HCT116 (cell line): ENCODE results near the gene CD1C. TPM values are rescaled to one million over a fixed set of nuclear protein-coding genes. Genes with fewer than 3 reads are reported as not detected.

Experiments
- ATAC-seq: fragments of 200-7000 bp; cut with Tn5 transposase; 2 replicates; pipeline ENCODE4 v1.9.1; 2020; ENCODE audit warnings: mild to moderate bottlenecking, moderate library complexity
- BruUV-seq: library from RNA; stranded (reverse); fragments of 400-500 nt; replicated peaks from 2 replicates; lab custom pipeline; 2021; lab: Mats Ljungman, UMichigan
- CTCF ChIA-PET: fragments of 300-600 bp; sonication (Branson Sonifier 250); formaldehyde crosslinking; loops from one replicate; lab custom pipeline; 2021; ENCODE audit warnings: antibody characterized with exemption; lab: Charles Lee
- POLR2A ChIA-PET: fragments of 300-600, 350-600 bp; sonication (Branson Sonifier 250); formaldehyde crosslinking; loops from one replicate; lab custom pipeline; 2021; ENCODE audit warnings: antibody characterized with exemption; lab: Charles Lee
- RAD21 ChIA-PET, 2 experiments: fragments of 300-600 bp; sonication (Branson Sonifier 250); formaldehyde crosslinking; loops; one replicate each; lab custom pipeline; 2023; ENCODE audit warnings: low total read pairs in 2 of 2; ENCODE audit not compliant: uncharacterized antibody in 2 of 2, unreplicated experiment in 2 of 2, low non-redundant PET in 1 of 2; lab: Charles Lee
- DNase-seq: peaks from one replicate; pipeline ENCODE4 v3.0.0-alpha.2; 2010; ENCODE audit warnings: low read depth, low spot score
- H2AFZ ChIP-seq: fragments of 200-600 bp; shearing (Covaris generic), sonication (generic); 2 replicates; pipeline ENCODE4 v1.6.1; 2017; ENCODE audit warnings: low read depth, mixed run types, mixed read lengths, antibody characterized with exemption, low read length; ENCODE audit not compliant: poor library complexity, severe bottlenecking
- H3K27ac ChIP-seq: 2 replicates; pipeline ENCODE4 v1.5.1; 2012; ENCODE audit warnings: low read depth, low read length
- H3K27me3 ChIP-seq: fragments of 200-600 bp; sonication (generic); 2 replicates; pipeline ENCODE4 v1.6.1; 2016; ENCODE audit warnings: mixed run types, low read length, mixed read lengths; ENCODE audit not compliant: insufficient read depth
- H3K36me3 ChIP-seq, 2 experiments: fragments of 200-500 bp in 1 of 2; fragments of 200-600 bp in 1 of 2; sonication (Bioruptor generic) in 1 of 2; sonication (generic) in 1 of 2; 2 replicates each; pipeline versions ENCODE4 v1.5.1 to v1.6.1; 2014 to 2016; ENCODE audit warnings: low read length in 2 of 2, inconsistent platforms in 1 of 2, mixed read lengths in 1 of 2, mixed run types in 1 of 2; ENCODE audit not compliant: insufficient read depth in 2 of 2, control insufficient read depth in 1 of 2
- H3K4me1 ChIP-seq, 2 experiments: fragments of 200-600 bp in 1 of 2; sonication (generic) in 1 of 2; 2 replicates each; pipeline versions ENCODE4 v1.5.1 to v1.6.1; 2012 to 2017; ENCODE audit warnings: low read length in 2 of 2, inconsistent platforms in 1 of 2, mild to moderate bottlenecking in 1 of 2, mixed read lengths in 1 of 2, mixed run types in 1 of 2, moderate library complexity in 1 of 2; ENCODE audit not compliant: insufficient read depth in 2 of 2, control insufficient read depth in 1 of 2
- H3K4me2 ChIP-seq: fragments of 200-600 bp; sonication (generic); 2 replicates; pipeline ENCODE4 v1.6.1; 2017; ENCODE audit warnings: mixed run types, low read length, mixed read lengths
- H3K4me3 ChIP-seq, 2 experiments: fragments of 200-600 bp in 1 of 2; sonication (generic) in 1 of 2; replicated peaks in 1 of 2; 2 replicates each; pipeline ENCODE4 v1.5.1; 2011 to 2016; ENCODE audit warnings: low read length in 2 of 2, control low read depth in 1 of 2, low read depth in 1 of 2, mild to moderate bottlenecking in 1 of 2, mixed read lengths in 1 of 2, mixed run types in 1 of 2
- H3K79me2 ChIP-seq: fragments of 200-600 bp; sonication (generic); 2 replicates; pipeline ENCODE4 v1.6.1; 2017; ENCODE audit warnings: mild to moderate bottlenecking, mixed run types, low read length, moderate library complexity, mixed read lengths; ENCODE audit not compliant: insufficient read depth
- H3K9ac ChIP-seq: fragments of 200-600 bp; sonication (generic); 2 replicates; pipeline ENCODE4 v1.6.1; 2016; ENCODE audit warnings: low read length, mixed read lengths
- H3K9me2 ChIP-seq: fragments of 200-600 bp; sonication (generic), shearing (Covaris generic); 2 replicates; pipeline ENCODE4 v1.6.1; 2017; ENCODE audit warnings: mixed run types, mild to moderate bottlenecking, moderate library complexity; ENCODE audit not compliant: insufficient read depth
- H3K9me3 ChIP-seq, 2 experiments: fragments of 200-500 bp in 1 of 2; fragments of 200-600 bp in 1 of 2; sonication (Bioruptor generic) in 1 of 2; sonication (generic) in 1 of 2; 2 replicates each; pipeline ENCODE4 v1.6.1; 2014 to 2017; ENCODE audit warnings: low read length in 2 of 2, mixed read lengths in 2 of 2, inconsistent platforms in 1 of 2, low read depth in 1 of 2, mild to moderate bottlenecking in 1 of 2, mixed run types in 1 of 2, moderate library complexity in 1 of 2; ENCODE audit not compliant: control insufficient read depth in 1 of 2, insufficient read depth in 1 of 2
- H4K20me1 ChIP-seq: fragments of 200-600 bp; sonication (generic), shearing (Covaris generic); 2 replicates; pipeline ENCODE4 v1.6.1; 2017; ENCODE audit warnings: mixed run types, mild to moderate bottlenecking, moderate library complexity; ENCODE audit not compliant: insufficient read depth
- CBX3 ChIP-seq: IDR thresholded peaks from 2 replicates; pipeline ENCODE4 v1.6.1; 2012; ENCODE audit warnings: low read depth
- SIN3A ChIP-seq: IDR thresholded peaks from 2 replicates; pipeline ENCODE4 v1.6.1; 2012; ENCODE audit warnings: low read depth
- SP1 ChIP-seq: IDR thresholded peaks from 2 replicates; pipeline ENCODE4 v1.6.1; 2012; ENCODE audit warnings: low read depth
- intact Hi-C: fragments of 100-400 bp; cut with micrococcal nuclease; formaldehyde crosslinking; loops from 2 replicates; pipeline ENCODE4 v1.10.0; 2022
- total RNA-seq: library from RNA; stranded (reverse); gene quantifications from one replicate; pipeline ENCODE4 v1.2.1, GENCODE V29; 2021; ENCODE audit not compliant: unreplicated experiment
- TF ChIP-seq, protein P1 (sequence below), 3 experiments: fragments of 200-600 bp in 1 of 3; sonication (generic) in 1 of 3; IDR thresholded peaks in 2 of 3; conservative IDR thresholded peaks in 1 of 3; 2 replicates each; pipeline ENCODE4 v1.5.1; 2012 to 2017; ENCODE audit warnings: low read depth in 2 of 3, low read length in 2 of 3, antibody characterized with exemption in 1 of 3, borderline replicate concordance in 1 of 3, control low read depth in 1 of 3, mild to moderate bottlenecking in 1 of 3, mixed read lengths in 1 of 3, mixed run types in 1 of 3, moderate library complexity in 1 of 3; ENCODE audit not compliant: insufficient read depth in 1 of 3
- TF ChIP-seq, protein P2 (sequence below): IDR thresholded peaks from 2 replicates; pipeline ENCODE4 v1.6.1; 2012
- TF ChIP-seq, protein P3 (sequence below): IDR thresholded peaks from 2 replicates; pipeline ENCODE4 v1.6.1; 2012; ENCODE audit warnings: low read depth

The CD1C gene
- total RNA-seq, 1 experiment from 2014 or later = not detected

DNA sequence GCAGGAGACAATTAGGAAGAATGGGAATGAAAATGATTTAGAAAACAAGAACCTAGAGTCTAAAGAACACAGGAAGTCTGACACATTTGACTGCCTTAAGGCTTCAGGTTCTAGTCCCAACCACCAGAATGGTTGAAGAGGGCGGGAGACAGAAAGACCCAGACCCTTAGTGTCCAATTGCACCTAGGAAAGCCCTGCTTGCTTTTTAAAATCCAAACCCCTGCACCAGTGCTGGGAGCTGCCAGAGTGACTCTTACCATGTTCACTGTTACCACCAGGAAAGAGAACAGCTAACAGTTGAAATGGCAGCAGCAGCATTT lies 41.3 kb downstream of the CD1C start:
- Histone ChIP-seq H3K36me3 (no peaks in the 10 kb centered on the region), H3K9me3 (no peaks in the 10 kb centered on the region), H3K79me2 (no peaks in the 10 kb centered on the region), H3K9me2 (no peaks in the 10 kb centered on the region), H3K27ac (no peak overlapping the region), H3K9ac (no peak overlapping the region), H3K4me3 (no peak overlapping the region), H3K4me2 (no peak overlapping the region), H2AFZ (no peak overlapping the region), H3K4me1 (no peaks in the 10 kb centered on the region), H3K27me3 (peaks cover 16% of the 10 kb centered on the region; the same call in 1 of the 2 replicates)
- ATAC-seq (no peak), DNase-seq (no peak)
- CTCF ChIA-PET = no interaction called here
- POLR2A ChIA-PET = no interaction called here
- BruUV-seq = no TSS peak
- intact Hi-C loops = no loop called here
- RAD21 ChIA-PET = no interaction called here
- TF ChIP-seq CBX3 (no peak), SP1 (no peak), SIN3A (no peak)
- TF ChIP-seq, protein P1, sequence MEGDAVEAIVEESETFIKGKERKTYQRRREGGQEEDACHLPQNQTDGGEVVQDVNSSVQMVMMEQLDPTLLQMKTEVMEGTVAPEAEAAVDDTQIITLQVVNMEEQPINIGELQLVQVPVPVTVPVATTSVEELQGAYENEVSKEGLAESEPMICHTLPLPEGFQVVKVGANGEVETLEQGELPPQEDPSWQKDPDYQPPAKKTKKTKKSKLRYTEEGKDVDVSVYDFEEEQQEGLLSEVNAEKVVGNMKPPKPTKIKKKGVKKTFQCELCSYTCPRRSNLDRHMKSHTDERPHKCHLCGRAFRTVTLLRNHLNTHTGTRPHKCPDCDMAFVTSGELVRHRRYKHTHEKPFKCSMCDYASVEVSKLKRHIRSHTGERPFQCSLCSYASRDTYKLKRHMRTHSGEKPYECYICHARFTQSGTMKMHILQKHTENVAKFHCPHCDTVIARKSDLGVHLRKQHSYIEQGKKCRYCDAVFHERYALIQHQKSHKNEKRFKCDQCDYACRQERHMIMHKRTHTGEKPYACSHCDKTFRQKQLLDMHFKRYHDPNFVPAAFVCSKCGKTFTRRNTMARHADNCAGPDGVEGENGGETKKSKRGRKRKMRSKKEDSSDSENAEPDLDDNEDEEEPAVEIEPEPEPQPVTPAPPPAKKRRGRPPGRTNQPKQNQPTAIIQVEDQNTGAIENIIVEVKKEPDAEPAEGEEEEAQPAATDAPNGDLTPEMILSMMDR (IDR thresholded peaks at IDR 0.05 in 2 of 3, conservative IDR thresholded peaks at IDR 0.05 in 1 of 3; ENCODE audit: borderline replicate concordance in 1 of 3, insufficient read depth in 1 of 3, low read depth in 2 of 3, low read length in 2 of 3) = no peak
- TF ChIP-seq, protein P2, sequence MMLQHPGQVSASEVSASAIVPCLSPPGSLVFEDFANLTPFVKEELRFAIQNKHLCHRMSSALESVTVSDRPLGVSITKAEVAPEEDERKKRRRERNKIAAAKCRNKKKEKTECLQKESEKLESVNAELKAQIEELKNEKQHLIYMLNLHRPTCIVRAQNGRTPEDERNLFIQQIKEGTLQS = no peak
- TF ChIP-seq, protein P3, sequence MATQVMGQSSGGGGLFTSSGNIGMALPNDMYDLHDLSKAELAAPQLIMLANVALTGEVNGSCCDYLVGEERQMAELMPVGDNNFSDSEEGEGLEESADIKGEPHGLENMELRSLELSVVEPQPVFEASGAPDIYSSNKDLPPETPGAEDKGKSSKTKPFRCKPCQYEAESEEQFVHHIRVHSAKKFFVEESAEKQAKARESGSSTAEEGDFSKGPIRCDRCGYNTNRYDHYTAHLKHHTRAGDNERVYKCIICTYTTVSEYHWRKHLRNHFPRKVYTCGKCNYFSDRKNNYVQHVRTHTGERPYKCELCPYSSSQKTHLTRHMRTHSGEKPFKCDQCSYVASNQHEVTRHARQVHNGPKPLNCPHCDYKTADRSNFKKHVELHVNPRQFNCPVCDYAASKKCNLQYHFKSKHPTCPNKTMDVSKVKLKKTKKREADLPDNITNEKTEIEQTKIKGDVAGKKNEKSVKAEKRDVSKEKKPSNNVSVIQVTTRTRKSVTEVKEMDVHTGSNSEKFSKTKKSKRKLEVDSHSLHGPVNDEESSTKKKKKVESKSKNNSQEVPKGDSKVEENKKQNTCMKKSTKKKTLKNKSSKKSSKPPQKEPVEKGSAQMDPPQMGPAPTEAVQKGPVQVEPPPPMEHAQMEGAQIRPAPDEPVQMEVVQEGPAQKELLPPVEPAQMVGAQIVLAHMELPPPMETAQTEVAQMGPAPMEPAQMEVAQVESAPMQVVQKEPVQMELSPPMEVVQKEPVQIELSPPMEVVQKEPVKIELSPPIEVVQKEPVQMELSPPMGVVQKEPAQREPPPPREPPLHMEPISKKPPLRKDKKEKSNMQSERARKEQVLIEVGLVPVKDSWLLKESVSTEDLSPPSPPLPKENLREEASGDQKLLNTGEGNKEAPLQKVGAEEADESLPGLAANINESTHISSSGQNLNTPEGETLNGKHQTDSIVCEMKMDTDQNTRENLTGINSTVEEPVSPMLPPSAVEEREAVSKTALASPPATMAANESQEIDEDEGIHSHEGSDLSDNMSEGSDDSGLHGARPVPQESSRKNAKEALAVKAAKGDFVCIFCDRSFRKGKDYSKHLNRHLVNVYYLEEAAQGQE = no peak
- TF ChIP-seq, all 23 proteins: peak for 0
- no peaks in the 10 kb centered on the region for H4K20me1 ChIP-seq
